Gastroesophageal sphincter (tissue), 4 donors: ENCODE data around the gene DCUN1D4. TPM values are rescaled to one million over a fixed set of nuclear protein-coding genes. Genes with fewer than 3 reads are reported as not detected.

Source experiments
- ATAC-seq: fragments of 150-250 bp; one replicate; pipeline ENCODE4 v1.9.1; 2016; ENCODE audit warnings: mild to moderate bottlenecking, moderate library complexity
- H3K27ac ChIP-seq, 4 donors: fragments of 200-600 bp; sonication (generic) in 3 of 4; 1 replicate in 3 of 4; 2 replicates in 1 of 4; pipeline ENCODE4 v1.5.1; 2016 to 2019
- H3K27me3 ChIP-seq: fragments of 200-600 bp; sonication (generic); one replicate; pipeline ENCODE4 v1.5.1; 2019
- H3K36me3 ChIP-seq, 2 donors: fragments of 200-600 bp; sonication (generic); one replicate each; pipeline ENCODE4 v1.5.1; 2019; ENCODE audit warnings: control low read depth in 1 of 2
- H3K4me1 ChIP-seq, 3 donors: fragments of 200-600 bp; sonication (generic); 1 replicate in 2 of 3; 2 replicates in 1 of 3; pipeline ENCODE4 v1.5.1; 2016 to 2019; ENCODE audit warnings: control low read depth in 2 of 3
- H3K4me3 ChIP-seq, 2 donors: fragments of 200-600 bp; sonication (generic); one replicate each; pipeline ENCODE4 v1.5.1; 2019; ENCODE audit warnings: mild to moderate bottlenecking in 1 of 2, moderate library complexity in 1 of 2
- H3K9me3 ChIP-seq, 3 donors: fragments of 200-600 bp; sonication (generic); one replicate each; pipeline ENCODE4 v1.5.1; 2017 to 2019; ENCODE audit warnings: control low read depth in 2 of 3
- EP300 ChIP-seq: sonication (generic); formaldehyde crosslinking; IDR thresholded peaks from one replicate; pipeline ENCODE4 v1.6.1; 2017; ENCODE audit warnings: antibody characterized with exemption, mild to moderate bottlenecking
- POLR2A ChIP-seq, 2 donors: fragments of 450-650 bp; IDR thresholded peaks; one replicate each; pipeline ENCODE4 v1.6.1; 2017; ENCODE audit warnings: antibody characterized with exemption in 2 of 2, mild to moderate bottlenecking in 2 of 2, moderate library complexity in 1 of 2
- POLR2AphosphoS5 ChIP-seq: sonication (generic); formaldehyde crosslinking; IDR thresholded peaks from one replicate; pipeline ENCODE4 v1.6.1; 2017; ENCODE audit warnings: antibody characterized with exemption
- WGBS, 2 donors: methylation state at CpG; one replicate each; pipeline ENCODE4 v1.1.5; 2018; ENCODE audit warnings: low coverage in 1 of 2; 5-methylcytosine and 5-hydroxymethylcytosine counted together
- total RNA-seq, 4 donors: library from RNA; depleted of rRNA; stranded (reverse); fragments of >200 nt; gene quantifications; one replicate each; pipeline ENCODE4 v1.1.0, GENCODE V29; 2016
- TF ChIP-seq, protein P1 (sequence below), 4 experiments: fragments of 200-600 bp in 2 of 4; fragments of 450-650 bp in 2 of 4; sonication (generic) in 1 of 4; IDR thresholded peaks; one replicate each; pipeline ENCODE4 v1.5.1; 2017 to 2019; ENCODE audit warnings: antibody characterized with exemption in 4 of 4, mild to moderate bottlenecking in 2 of 4, moderate library complexity in 2 of 4

Gene DCUN1D4
- total RNA-seq, 4 donors from 2014 or later = 48.9 to 81.9 (median 51.0) TPM

DNA sequence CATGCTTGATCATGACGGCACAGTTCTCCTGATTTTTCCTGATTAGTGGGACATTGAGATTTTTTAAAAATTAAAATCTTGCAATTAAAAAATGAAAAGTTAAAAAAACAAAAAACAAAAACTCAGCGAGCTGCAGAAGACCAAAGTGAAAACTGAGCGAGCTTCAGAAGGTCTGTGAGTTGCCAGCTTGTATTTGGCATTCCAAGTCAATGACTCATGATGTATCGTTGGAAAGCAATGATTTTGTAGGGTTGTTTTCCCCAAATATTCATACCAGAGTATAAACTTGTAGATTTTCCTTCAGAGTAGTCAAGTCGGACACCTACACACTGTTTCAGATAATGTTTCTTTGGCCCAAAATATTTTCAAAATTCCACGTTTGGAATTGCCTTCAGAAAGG, 100.3 kb downstream of the DCUN1D4 start:
- WGBS, 2 donors = 69 to 76% methylated on average over 6 of the region's 6 CpGs
- TF ChIP-seq POLR2A (IDR thresholded peaks at IDR 0.05) = no peak
- TF ChIP-seq, protein P1, sequence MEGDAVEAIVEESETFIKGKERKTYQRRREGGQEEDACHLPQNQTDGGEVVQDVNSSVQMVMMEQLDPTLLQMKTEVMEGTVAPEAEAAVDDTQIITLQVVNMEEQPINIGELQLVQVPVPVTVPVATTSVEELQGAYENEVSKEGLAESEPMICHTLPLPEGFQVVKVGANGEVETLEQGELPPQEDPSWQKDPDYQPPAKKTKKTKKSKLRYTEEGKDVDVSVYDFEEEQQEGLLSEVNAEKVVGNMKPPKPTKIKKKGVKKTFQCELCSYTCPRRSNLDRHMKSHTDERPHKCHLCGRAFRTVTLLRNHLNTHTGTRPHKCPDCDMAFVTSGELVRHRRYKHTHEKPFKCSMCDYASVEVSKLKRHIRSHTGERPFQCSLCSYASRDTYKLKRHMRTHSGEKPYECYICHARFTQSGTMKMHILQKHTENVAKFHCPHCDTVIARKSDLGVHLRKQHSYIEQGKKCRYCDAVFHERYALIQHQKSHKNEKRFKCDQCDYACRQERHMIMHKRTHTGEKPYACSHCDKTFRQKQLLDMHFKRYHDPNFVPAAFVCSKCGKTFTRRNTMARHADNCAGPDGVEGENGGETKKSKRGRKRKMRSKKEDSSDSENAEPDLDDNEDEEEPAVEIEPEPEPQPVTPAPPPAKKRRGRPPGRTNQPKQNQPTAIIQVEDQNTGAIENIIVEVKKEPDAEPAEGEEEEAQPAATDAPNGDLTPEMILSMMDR (IDR thresholded peaks at IDR 0.05) = no peak
- no peak for TF ChIP-seq POLR2AphosphoS5
- no peak for TF ChIP-seq EP300
- ATAC-seq = no peak
- no peaks in the 10 kb centered on the region for H3K4me1 ChIP-seq
- no peaks in the 10 kb centered on the region for H3K36me3 ChIP-seq
- H3K27ac ChIP-seq = no peak overlapping the region
- H3K27me3 ChIP-seq = no peaks in the 10 kb centered on the region
- H3K9me3 ChIP-seq = peaks cover 0 to 2% (median 0%) of the 10 kb centered on the region in 3 donors
- H3K4me3 ChIP-seq = no peak overlapping the region

DNA sequence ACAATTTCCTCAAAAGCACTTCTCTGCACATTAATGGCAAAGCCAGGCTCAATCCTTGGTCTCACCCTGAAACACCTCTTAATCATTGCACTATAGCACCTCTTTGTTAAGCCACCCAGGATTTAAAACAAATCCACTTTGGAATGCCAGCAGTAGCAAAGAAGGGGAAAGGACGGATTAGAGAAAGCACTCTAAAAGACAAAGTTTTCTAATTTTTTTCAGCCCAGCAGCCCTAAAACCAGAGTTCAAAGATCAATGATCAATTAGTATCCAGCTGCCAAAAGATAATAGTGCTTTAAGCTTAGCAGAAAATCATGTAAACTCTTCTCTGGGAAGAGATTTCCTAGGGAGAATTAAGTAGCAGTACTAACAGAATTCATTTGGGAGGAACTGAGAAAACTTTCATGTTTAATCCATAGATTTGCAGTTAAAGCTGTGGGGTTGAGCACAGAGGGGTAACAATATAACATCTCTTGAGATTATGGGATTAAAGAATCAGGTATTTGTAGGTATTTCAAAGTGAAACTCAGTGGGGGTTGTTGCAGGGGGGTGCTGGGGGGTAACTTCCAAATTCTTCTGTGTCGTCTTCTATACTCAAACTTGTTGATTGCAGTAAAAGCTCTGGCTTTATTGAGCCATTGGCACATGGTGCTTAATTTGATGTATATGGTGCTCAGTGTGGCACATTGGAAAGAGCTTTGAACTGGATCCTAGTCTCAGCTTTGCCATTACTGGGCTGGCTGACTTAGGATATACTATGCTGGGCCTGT, 115.4 kb downstream of the DCUN1D4 start:
- no peak for ATAC-seq
- TF ChIP-seq EP300 (no peak), POLR2A (IDR thresholded peaks at IDR 0.05) (no peak), POLR2AphosphoS5 (no peak)
- TF ChIP-seq, protein P1 (IDR thresholded peaks at IDR 0.05) = no peak
- 54 to 100% methylated on average over 1 to 2 of the region's 2 CpGs for WGBS, 2 donors

DNA sequence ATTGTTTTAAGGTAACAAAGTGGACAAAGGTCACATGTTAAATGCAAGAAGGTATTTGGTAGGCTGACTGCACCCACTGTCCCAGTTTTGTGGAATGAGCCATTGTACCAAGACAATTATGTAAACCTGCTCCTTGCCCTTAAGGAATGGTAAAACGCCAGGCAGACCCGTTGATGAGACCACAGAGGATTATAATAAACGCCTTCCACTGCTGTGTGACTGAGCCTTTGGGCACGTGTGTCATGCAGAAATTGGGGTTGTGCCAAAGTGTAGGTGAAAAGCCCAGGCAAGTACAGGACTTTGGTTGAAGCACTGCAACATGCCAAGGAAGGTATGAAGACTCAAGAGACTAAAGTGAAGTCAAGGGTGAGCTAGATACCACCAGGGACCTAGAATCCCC, 117.5 kb downstream of the DCUN1D4 start:
- Histone ChIP-seq H3K4me3 (no peak overlapping the region), H3K27ac (no peak overlapping the region), H3K36me3 (no peaks in the 10 kb centered on the region), H3K9me3 (peaks cover 0 to 8% (median 0%) of the 10 kb centered on the region in 3 donors), H3K4me1 (no peaks in the 10 kb centered on the region), H3K27me3 (no peaks in the 10 kb centered on the region)
- TF ChIP-seq, protein P1 (IDR thresholded peaks at IDR 0.05) = no peak
- no peak for TF ChIP-seq EP300
- no peak for TF ChIP-seq POLR2AphosphoS5
- no peak for TF ChIP-seq POLR2A (IDR thresholded peaks at IDR 0.05)
- WGBS, 2 donors = 41 to 50% methylated on average over 1 to 4 of the region's 4 CpGs
- ATAC-seq = no peak

More for the DNA sequence above, 115.4 kb downstream of the DCUN1D4 start:
- no peaks in the 10 kb centered on the region for H3K4me1 ChIP-seq
- no peaks in the 10 kb centered on the region for H3K27me3 ChIP-seq
- H3K4me3 ChIP-seq = no peak overlapping the region
- peaks cover 0 to 8% (median 0%) of the 10 kb centered on the region in 3 donors for H3K9me3 ChIP-seq
- no peak overlapping the region for H3K27ac ChIP-seq
- no peaks in the 10 kb centered on the region for H3K36me3 ChIP-seq

DNA sequence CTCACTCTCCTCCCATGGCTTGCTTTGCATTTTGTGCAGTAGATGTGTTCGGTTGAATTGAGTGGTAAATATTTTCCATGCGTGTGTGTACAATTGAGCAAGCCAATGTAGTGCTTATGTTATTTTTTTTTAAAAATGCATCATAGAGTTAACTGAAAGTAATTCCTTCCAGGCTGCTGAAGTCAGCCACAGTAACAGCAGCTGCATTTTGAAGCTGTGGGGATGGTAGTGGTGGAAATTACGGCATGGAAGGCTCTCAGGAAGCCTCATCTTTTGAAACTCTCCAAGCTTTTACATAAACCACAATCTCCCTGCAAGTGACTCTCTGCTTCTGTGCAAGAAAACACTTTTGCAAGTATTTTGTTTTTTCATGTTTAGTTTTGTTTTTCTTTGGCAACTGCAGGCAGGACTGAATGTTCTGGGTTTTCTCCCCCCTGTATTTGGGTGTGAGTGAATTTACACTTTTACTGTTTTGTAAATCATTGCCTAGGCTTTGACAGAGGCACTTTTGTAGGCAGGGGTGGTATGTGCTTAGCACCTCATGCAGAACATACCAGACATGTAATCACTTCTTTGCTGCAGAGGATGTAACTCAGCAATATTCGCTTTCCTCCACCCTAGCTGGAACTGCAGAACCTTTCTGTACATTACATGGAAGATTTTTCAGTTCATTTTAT, 121.0 kb downstream of the DCUN1D4 start:
- Histone ChIP-seq H3K4me1 (no peaks in the 10 kb centered on the region), H3K36me3 (no peaks in the 10 kb centered on the region), H3K4me3 (no peak overlapping the region), H3K27ac (no peak overlapping the region), H3K9me3 (peaks cover 0 to 7% (median 0%) of the 10 kb centered on the region in 3 donors), H3K27me3 (no peaks in the 10 kb centered on the region)
- no peak for ATAC-seq
- WGBS, 2 donors = 59 to 64% methylated on average over 4 of the region's 4 CpGs
- TF ChIP-seq EP300 (no peak), POLR2A (IDR thresholded peaks at IDR 0.05) (no peak), POLR2AphosphoS5 (no peak)
- TF ChIP-seq, protein P1 (IDR thresholded peaks at IDR 0.05) = no peak
